Suprapubic skin (tissue), 4 donors: Measurements from ENCODE around the gene NOP56.

Source experiments
- POLR2A ChIP-seq, 2 donors: fragments of 450-650 bp; IDR thresholded peaks; one replicate each; pipeline ENCODE4 v1.6.1; 2017; ENCODE audit warnings: antibody characterized with exemption in 2 of 2, mild to moderate bottlenecking in 2 of 2, moderate library complexity in 2 of 2
- POLR2AphosphoS5 ChIP-seq, 3 donors: sonication (generic); formaldehyde crosslinking; IDR thresholded peaks; one replicate each; pipeline ENCODE4 v1.6.1; 2017; ENCODE audit warnings: antibody characterized with exemption in 3 of 3
- TF ChIP-seq, protein P1 (sequence below), 2 donors: fragments of 200-600 bp in 1 of 2; fragments of 450-650 bp in 1 of 2; sonication (generic) in 1 of 2; IDR thresholded peaks; one replicate each; pipeline ENCODE4 v1.5.1; 2016 to 2019; ENCODE audit warnings: antibody characterized with exemption in 2 of 2, mild to moderate bottlenecking in 1 of 2, moderate library complexity in 1 of 2

DNA sequence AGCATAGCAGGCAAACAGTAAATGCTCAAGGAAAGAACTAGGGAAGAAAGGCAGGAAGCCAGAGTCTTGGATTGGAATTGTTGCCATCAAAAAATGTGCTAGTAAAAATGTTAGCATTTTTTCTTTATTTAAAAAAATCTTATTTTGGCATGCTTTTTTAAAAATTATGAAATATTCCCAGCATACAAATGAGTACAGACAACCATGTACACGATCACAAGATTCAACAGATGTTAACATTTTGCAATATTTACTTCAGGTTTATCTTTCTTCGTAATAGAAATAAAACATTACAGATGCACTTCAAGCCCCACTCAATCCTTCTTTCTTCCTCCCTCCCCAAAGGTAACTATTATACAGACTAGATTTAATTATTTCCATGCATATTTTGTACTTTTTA is 27.4 kb upstream of the NOP56 start:
- TF ChIP-seq, protein P1, sequence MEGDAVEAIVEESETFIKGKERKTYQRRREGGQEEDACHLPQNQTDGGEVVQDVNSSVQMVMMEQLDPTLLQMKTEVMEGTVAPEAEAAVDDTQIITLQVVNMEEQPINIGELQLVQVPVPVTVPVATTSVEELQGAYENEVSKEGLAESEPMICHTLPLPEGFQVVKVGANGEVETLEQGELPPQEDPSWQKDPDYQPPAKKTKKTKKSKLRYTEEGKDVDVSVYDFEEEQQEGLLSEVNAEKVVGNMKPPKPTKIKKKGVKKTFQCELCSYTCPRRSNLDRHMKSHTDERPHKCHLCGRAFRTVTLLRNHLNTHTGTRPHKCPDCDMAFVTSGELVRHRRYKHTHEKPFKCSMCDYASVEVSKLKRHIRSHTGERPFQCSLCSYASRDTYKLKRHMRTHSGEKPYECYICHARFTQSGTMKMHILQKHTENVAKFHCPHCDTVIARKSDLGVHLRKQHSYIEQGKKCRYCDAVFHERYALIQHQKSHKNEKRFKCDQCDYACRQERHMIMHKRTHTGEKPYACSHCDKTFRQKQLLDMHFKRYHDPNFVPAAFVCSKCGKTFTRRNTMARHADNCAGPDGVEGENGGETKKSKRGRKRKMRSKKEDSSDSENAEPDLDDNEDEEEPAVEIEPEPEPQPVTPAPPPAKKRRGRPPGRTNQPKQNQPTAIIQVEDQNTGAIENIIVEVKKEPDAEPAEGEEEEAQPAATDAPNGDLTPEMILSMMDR (IDR thresholded peaks at IDR 0.05), result no peak
- TF ChIP-seq POLR2A (IDR thresholded peaks at IDR 0.05), result no peak
- no peak for TF ChIP-seq POLR2AphosphoS5 (IDR thresholded peaks at IDR 0.05)
